Measurements from ENCODE around the gene NLRP6. TPM values are rescaled to one million over a fixed set of nuclear protein-coding genes. Genes with fewer than 3 reads are reported as not detected.
"Not testable (repeated sequence)": the region's sequence is repeated elsewhere in the genome, so short reads cannot be mapped to it uniquely, and the experiment has no call there.

NLRP6 gene
- total RNA-seq, 4 donors from 2014 or later = 0.75 to 1.3 TPM; not detected in 2

GRCh38 chr11:312092-312816, 34.0 kb downstream of the NLRP6 start:
- peak in 1 of 4 donors; percentile 19 for TF ChIP-seq POLR2A (IDR thresholded peaks at IDR 0.05)
- TF ChIP-seq CTCF (IDR thresholded peaks at IDR 0.05) = no peak
- Histone ChIP-seq H3K4me3 (peak overlapping the region in 3 of 4 donors; percentile 31 to 64 (median 38)), H3K27ac (peak overlapping the region; percentile 85 to 92 (median 88)), H3K27me3 (peaks cover 0 to 20% (median 0%) of the 10 kb centered on the region in 4 donors), H3K9me3 (no peaks in the 10 kb centered on the region), H3K36me3 (no peaks in the 10 kb centered on the region), H3K4me1 (peaks cover 36 to 88% (median 43%) of the 10 kb centered on the region in 3 donors)
- intact Hi-C loops (cut with DNase I) = no loop called here
- no peak for DNase-seq
- 28 to 37% methylated on average over 10 to 14 of the region's 14 CpGs for WGBS, 2 donors

DNA sequence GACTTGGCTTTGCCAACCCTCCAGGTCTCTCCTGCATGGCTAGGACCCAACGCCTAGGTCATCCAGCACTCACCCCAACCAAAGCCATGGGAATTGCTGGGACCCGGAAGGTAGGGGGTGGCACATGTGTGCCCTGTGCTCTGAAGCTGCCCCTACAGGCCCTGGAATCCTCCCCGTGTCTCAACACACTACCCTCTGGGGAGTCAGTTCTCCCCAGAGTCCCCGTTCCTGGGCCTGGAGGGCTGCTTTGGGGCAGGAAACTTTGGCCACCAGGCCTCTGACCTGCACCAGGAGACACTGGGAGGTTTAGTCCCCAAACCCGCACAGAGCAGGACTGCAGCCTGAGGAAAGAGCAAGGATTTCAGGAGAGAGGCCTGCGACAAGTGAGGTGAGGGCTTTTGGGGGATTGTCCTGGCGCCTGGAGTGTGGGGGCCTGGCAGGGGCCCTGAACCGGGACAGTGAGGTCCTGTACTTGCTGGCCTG, 35.1 kb downstream of the NLRP6 start:
- H3K27me3 ChIP-seq = peaks cover 0 to 24% (median 0%) of the 10 kb centered on the region in 4 donors
- H3K36me3 ChIP-seq = no peaks in the 10 kb centered on the region
- peak overlapping the region in 3 of 4 donors; percentile 51 to 77 (median 55) for H3K4me3 ChIP-seq
- H3K4me1 ChIP-seq = peaks cover 36 to 83% (median 43%) of the 10 kb centered on the region in 3 donors
- DNase-seq = no peak
- no peak for TF ChIP-seq POLR2A (IDR thresholded peaks at IDR 0.05)
- peak overlapping the region; percentile 85 to 92 (median 88) for H3K27ac ChIP-seq
- no peaks in the 10 kb centered on the region for H3K9me3 ChIP-seq
- intact Hi-C loops (cut with DNase I) = no loop called here
- 20% methylated on average over 1 to 2 of the region's 8 CpGs for WGBS, 2 donors

- intact Hi-C loops (cut with DNase I) = no loop called here
- H3K4me3 ChIP-seq = peak within 1 kb of the TSS; percentile 40 to 77 (median 53)
- peaks cover 0 to 24% (median 0%) of the 10 kb centered on the region in 4 donors for H3K27me3 ChIP-seq
- TF ChIP-seq CTCF (IDR thresholded peaks at IDR 0.05) = no peak
- peak in 3 of 4 donors; percentile 34 to 89 (median 80) for TF ChIP-seq POLR2A (IDR thresholded peaks at IDR 0.05)
- H3K36me3 ChIP-seq = no peaks in the 10 kb centered on the region
- peak within 1 kb of the TSS; percentile 85 to 92 (median 88) for H3K27ac ChIP-seq
- 0 to 16% methylated on average over 11 to 16 of the region's 18 CpGs for WGBS, 2 donors
- H3K9me3 ChIP-seq = no peaks in the 10 kb centered on the region
- DNase-seq = no peak
- peaks cover 33 to 79% (median 40%) of the 10 kb centered on the region in 3 donors for H3K4me1 ChIP-seq
Measured at GRCh38 chr11:313787-314553, 35.8 kb downstream of the NLRP6 start, which contains the start of gene IFITM1. Gene IFITM1, plus strand, starts transcription at chr11:314040. Its CDS starts 131 bp downstream, at chr11:314171.

- DNase-seq; H3K9me3 ChIP-seq; H3K36me3 ChIP-seq; intact Hi-C loops (cut with DNase I): not testable (repeated sequence)
- WGBS, 2 donors = 34% methylated on average over 3 of the region's 6 CpGs; no CpG with 5 or more reads in 1 of the 2 donors
- Histone ChIP-seq H3K4me3 (peak overlapping the region; percentile 40 to 77 (median 53)), H3K27ac (peak overlapping the region; percentile 85 to 92 (median 88)), H3K27me3 (peaks cover 0 to 24% (median 0%) of the 10 kb centered on the region in 4 donors), H3K4me1 (peaks cover 31 to 79% (median 35%) of the 10 kb centered on the region in 3 donors)
Measured at GRCh38 chr11:314554-314875, 36.3 kb downstream of the NLRP6 start.

GRCh38 chr11:315051-315481, 36.9 kb downstream of the NLRP6 start:
- 20 to 40% methylated on average over 4 to 7 of the region's 9 CpGs for WGBS, 2 donors
- peaks cover 26 to 75% (median 30%) of the 10 kb centered on the region in 3 donors for H3K4me1 ChIP-seq
- no peaks in the 10 kb centered on the region for H3K9me3 ChIP-seq
- intact Hi-C loops (cut with DNase I) = no loop called here
- H3K36me3 ChIP-seq = no peaks in the 10 kb centered on the region
- no peak for TF ChIP-seq CTCF (IDR thresholded peaks at IDR 0.05)
- TF ChIP-seq POLR2A (IDR thresholded peaks at IDR 0.05) = no peak
- no peak for DNase-seq
- H3K27ac ChIP-seq = peak overlapping the region; percentile 85 to 92 (median 88)
- peak overlapping the region; percentile 40 to 77 (median 53) for H3K4me3 ChIP-seq
- H3K27me3 ChIP-seq = peaks cover 0 to 24% (median 0%) of the 10 kb centered on the region in 4 donors

All from esophagus squamous epithelium (tissue), 5 donors.